Liver (tissue), 3 donors: ENCODE measurements around the gene MTRF1L.

Experiments
- FOXA1 ChIP-seq: IDR thresholded peaks from 2 replicates; pipeline ENCODE4 v1.6.1; 2016; ENCODE audit warnings: antibody characterized with exemption
- GABPA ChIP-seq, 2 donors: IDR thresholded peaks in 1 of 2; conservative IDR thresholded peaks in 1 of 2; 2 replicates each; pipeline ENCODE4 v1.6.1; 2016; ENCODE audit warnings: antibody characterized with exemption in 2 of 2, mild to moderate bottlenecking in 1 of 2, moderate library complexity in 1 of 2
- HNF4A ChIP-seq, 2 donors: conservative IDR thresholded peaks; 2 replicates each; pipeline ENCODE4 v1.6.1; 2016; ENCODE audit warnings: antibody characterized with exemption in 2 of 2, mild to moderate bottlenecking in 2 of 2
- RAD21 ChIP-seq, 2 donors: IDR thresholded peaks; 2 replicates each; pipeline ENCODE4 v1.6.1; 2016; ENCODE audit warnings: antibody characterized with exemption in 2 of 2, mild to moderate bottlenecking in 2 of 2
- SP1 ChIP-seq: IDR thresholded peaks from 2 replicates; pipeline ENCODE4 v1.6.1; 2018; ENCODE audit warnings: antibody characterized with exemption, mild to moderate bottlenecking
- TAF1 ChIP-seq: conservative IDR thresholded peaks from 2 replicates; pipeline ENCODE4 v1.6.1; 2016; ENCODE audit warnings: antibody characterized with exemption, mild to moderate bottlenecking
- YY1 ChIP-seq: IDR thresholded peaks from 2 replicates; pipeline ENCODE4 v1.6.1; 2016; ENCODE audit warnings: antibody characterized with exemption, mild to moderate bottlenecking
- TF ChIP-seq, protein P1 (sequence below): fragments of 150-350 bp; IDR thresholded peaks from 2 replicates; pipeline ENCODE4 v1.5.1; 2017; ENCODE audit warnings: improper control_type of control experiment, low read depth, low read length; ENCODE audit not compliant: missing input control
- TF ChIP-seq, protein P2 (sequence below): IDR thresholded peaks from 2 replicates; pipeline ENCODE4 v1.6.1; 2016; ENCODE audit warnings: antibody characterized with exemption, mild to moderate bottlenecking
- TF ChIP-seq, protein P3 (sequence below): IDR thresholded peaks from 2 replicates; pipeline ENCODE4 v1.6.1; 2016; ENCODE audit warnings: antibody characterized with exemption
- donor health status: healthy.
- donor health status: healthy.

DNA sequence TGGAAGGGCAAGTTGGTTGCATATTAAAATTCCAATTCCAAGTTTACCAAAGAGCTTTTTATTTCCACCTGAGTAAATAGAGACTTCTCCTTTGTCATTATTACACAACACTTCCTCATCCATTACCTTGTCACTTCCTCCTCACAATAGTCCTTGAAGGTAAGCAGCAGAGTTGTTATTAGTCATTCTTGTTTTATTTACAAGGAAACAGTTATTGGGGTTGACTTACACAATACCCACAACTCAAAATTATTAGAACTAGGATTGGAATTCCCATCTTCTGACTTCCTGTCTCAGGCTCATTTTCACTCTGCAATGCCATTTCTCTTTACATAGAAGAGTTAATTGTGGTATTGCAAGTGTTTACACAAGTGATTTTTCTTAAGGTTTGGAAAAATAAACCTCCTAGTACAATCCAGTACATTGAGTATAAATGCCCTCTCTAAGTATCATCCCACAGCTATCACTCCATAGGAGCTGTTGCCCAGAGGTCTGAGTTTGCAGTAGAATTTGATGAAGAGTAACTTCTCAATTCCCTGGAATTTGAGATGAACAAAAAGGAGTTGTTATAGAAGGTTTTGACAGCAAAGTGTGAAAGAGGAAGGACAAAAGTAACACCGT is 28.9 kb upstream of the MTRF1L start:
- TF ChIP-seq, protein P1, sequence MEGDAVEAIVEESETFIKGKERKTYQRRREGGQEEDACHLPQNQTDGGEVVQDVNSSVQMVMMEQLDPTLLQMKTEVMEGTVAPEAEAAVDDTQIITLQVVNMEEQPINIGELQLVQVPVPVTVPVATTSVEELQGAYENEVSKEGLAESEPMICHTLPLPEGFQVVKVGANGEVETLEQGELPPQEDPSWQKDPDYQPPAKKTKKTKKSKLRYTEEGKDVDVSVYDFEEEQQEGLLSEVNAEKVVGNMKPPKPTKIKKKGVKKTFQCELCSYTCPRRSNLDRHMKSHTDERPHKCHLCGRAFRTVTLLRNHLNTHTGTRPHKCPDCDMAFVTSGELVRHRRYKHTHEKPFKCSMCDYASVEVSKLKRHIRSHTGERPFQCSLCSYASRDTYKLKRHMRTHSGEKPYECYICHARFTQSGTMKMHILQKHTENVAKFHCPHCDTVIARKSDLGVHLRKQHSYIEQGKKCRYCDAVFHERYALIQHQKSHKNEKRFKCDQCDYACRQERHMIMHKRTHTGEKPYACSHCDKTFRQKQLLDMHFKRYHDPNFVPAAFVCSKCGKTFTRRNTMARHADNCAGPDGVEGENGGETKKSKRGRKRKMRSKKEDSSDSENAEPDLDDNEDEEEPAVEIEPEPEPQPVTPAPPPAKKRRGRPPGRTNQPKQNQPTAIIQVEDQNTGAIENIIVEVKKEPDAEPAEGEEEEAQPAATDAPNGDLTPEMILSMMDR, result no peak
- TF ChIP-seq HNF4A (conservative IDR thresholded peaks at IDR 0.05), result no peak
- TF ChIP-seq SP1, result no peak
- TF ChIP-seq RAD21 (IDR thresholded peaks at IDR 0.05), result no peak
- TF ChIP-seq GABPA (IDR thresholded peaks at IDR 0.05 in 1 of 2, conservative IDR thresholded peaks at IDR 0.05 in 1 of 2), result no peak
- TF ChIP-seq YY1, result no peak
- no peak for TF ChIP-seq FOXA1
- TF ChIP-seq, protein P2, sequence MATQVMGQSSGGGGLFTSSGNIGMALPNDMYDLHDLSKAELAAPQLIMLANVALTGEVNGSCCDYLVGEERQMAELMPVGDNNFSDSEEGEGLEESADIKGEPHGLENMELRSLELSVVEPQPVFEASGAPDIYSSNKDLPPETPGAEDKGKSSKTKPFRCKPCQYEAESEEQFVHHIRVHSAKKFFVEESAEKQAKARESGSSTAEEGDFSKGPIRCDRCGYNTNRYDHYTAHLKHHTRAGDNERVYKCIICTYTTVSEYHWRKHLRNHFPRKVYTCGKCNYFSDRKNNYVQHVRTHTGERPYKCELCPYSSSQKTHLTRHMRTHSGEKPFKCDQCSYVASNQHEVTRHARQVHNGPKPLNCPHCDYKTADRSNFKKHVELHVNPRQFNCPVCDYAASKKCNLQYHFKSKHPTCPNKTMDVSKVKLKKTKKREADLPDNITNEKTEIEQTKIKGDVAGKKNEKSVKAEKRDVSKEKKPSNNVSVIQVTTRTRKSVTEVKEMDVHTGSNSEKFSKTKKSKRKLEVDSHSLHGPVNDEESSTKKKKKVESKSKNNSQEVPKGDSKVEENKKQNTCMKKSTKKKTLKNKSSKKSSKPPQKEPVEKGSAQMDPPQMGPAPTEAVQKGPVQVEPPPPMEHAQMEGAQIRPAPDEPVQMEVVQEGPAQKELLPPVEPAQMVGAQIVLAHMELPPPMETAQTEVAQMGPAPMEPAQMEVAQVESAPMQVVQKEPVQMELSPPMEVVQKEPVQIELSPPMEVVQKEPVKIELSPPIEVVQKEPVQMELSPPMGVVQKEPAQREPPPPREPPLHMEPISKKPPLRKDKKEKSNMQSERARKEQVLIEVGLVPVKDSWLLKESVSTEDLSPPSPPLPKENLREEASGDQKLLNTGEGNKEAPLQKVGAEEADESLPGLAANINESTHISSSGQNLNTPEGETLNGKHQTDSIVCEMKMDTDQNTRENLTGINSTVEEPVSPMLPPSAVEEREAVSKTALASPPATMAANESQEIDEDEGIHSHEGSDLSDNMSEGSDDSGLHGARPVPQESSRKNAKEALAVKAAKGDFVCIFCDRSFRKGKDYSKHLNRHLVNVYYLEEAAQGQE, result no peak
- no peak for TF ChIP-seq TAF1
- TF ChIP-seq, protein P3, sequence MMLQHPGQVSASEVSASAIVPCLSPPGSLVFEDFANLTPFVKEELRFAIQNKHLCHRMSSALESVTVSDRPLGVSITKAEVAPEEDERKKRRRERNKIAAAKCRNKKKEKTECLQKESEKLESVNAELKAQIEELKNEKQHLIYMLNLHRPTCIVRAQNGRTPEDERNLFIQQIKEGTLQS, result no peak
